GM21367 (cell line): ENCODE results near the gene KATNAL1.
"Not testable (repeated sequence)": the region's sequence is repeated elsewhere in the genome, so short reads cannot be mapped to it uniquely, and the experiment has no call there.

ENCODE experiments used
- ATAC-seq: cut with Tn5 transposase; IDR thresholded peaks from one replicate; pipeline ENCODE4 v1.9.1; 2021; ENCODE audit not compliant: unreplicated experiment

KATNAL1 gene

DNA sequence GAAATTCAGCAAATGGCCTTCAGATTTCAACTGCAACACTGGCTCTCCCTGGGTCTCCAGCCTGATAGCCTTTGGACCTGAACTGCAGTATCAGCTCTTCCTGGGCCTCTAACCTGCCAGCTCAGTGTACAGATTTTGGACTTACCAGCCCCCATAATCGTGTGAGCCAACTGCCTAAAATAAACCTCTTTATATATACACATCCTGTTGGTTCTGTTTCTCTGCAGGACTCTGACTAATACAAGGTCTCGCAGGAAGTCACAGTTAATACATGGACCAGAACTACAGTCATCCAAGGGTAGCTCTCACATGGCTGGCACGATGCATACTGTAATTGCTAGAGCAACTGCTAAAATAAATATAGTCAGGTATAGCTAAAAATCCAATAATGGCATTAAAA lies 85.1 kb downstream of the KATNAL1 start:
- ATAC-seq = no peak

DNA sequence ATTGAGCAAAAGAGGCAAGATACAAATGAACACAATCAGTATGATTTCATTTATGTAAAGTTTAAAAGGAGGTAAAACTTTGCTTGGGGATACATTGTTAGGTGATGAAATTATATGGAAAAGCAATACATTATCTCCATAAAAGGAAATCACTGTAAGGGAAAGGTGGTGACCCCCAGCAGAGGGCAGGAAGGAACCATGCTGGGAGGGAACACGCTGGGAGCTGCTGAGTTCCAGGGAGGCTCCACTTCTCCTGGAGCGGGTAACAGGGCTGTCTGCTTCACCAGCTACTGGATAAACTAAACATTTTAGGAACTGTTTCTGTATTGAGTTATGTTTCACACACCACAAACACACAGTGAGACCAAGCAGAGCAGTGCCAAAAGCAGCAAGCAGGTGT lies 91.2 kb downstream of the KATNAL1 start:
- ATAC-seq = no peak

DNA sequence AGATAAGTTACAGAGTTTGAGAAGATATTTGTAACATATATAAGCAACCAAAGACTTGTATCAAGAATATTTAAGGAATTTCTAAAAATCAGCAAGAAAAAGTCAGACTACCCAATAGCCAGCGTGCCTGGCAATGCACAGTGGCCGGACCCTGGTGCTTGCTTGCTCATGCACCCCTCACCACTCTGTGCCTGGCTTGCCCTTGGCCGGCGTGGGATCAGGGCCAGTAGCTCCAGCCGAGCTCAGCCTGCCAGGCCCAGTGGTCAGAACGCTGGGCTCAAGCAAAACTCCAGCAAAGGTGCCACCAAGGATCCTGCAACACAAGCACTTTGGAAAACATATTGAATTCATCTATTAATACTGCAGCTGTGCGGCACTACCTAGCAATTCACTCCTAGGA lies 95.1 kb downstream of the KATNAL1 start:
- ATAC-seq = no peak

DNA sequence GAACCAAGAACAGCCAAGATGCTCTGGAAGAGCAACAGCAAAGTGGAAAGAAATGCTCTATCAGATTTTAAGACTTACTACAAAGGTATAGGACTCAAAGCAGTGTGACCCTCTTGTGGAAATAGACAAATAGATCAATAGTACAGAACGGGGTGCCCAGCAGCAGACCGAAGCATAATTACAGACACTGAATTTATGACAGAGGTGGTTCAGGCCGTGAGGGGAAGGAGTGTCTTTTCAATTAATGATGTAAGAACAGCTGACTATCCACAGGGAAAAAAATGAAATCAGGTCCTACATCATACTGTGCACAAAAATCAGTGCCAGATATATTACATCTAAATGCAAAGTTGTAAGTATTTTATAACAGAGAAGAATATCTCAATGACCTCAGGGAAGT lies 95.6 kb downstream of the KATNAL1 start:
- no peak for ATAC-seq

DNA sequence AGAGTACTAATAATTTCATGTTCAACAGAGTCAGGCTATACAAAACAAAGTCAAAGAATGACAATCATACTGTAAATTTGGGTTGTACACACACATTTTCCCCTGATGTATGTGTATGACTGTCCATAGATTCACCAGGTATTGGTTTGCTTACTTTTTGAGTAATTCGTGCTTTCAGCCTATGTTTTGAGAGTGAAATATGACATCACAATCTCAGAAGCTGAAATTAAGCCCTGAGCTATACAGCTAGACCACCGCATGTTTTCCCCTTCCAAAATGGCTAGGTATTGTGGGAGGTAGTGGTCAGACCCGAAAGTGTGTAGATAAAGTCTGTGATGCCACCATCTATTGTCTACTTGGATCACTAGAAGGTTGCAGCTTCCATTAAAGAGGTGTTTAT lies 102.8 kb downstream of the KATNAL1 start:
- ATAC-seq = no peak

DNA sequence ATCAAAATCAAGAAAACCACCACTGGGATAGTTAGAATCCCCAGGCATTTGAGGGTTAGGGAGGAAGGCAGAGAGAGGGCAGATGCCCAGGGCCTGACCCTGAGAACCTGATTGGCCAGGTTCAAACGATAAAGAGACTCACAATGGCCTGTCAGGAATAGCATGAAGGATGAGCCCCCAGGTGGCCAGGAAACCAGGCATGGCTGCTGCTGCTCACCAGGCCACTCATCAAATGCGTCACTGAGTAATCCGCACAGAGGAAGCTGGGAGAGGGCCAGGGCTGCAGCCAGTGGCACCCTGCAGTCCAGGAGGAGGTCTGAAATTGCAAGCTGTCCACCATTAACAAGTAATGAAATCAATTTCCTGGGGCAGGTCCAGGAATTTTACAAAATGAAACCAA lies 111.3 kb downstream of the KATNAL1 start:
- no peak for ATAC-seq

DNA sequence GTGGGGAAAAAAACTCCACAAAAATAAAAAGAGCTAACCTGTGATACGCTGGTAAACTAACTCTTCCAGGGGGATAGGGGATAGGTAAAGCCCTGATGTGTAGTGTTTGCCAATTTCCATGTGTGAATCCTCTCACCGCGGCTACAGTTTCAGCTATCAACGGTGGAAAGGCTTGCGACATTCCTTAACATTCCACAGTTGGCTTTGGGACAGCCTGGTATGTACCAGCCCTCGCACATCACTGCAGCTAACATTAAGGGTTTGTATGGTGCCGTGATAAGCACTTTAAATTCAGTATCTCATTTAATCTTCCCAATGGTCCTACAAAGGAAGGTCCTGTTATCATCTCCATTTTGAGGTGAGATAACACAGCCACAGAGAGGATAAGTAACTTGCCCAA lies 112.4 kb downstream of the KATNAL1 start:
- no peak for ATAC-seq

DNA sequence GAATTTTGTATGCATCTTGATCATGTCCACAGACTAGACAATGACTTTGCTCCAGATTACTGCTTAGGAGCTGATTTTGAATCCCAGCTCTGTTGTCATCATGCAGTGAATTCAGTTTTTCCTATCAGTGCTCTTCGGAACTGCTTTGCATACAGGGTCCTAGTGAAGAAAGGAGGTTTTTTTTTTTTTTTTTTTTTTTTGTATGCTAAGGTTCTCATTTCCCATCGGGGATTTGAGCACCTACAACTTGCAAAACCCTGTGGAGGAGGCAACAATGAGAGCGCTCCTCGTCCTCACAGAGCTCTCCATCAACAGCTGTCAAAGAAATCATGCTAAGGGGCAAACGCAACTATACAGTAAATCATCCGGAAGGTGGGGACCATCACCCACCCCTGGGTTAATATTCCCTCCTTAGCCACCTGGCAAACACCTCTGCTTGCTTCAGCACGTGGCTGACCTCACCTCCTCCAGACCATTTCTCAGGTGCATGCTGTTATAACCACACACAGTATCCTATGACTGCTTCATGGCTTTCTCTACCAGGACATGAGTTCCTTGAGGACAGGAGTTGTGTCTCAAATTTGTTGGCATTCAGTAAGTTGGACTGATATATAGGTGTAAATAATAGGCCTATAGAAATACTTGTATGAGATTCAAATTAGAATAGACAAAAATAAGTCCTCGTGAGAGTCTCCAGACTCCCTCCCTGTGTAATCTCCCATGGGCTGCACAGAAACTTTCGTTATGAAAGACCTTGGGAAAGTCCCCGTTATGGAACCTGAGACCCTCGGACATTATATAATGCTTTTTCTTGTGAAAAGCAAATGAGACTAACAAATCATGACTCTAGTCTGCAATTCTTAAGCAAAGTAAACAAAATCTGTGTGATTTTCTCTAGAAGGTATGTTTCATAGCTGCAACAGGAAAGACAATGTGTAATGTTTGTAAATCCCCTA lies 113.8 kb downstream of the KATNAL1 start:
- ATAC-seq = no peak

DNA sequence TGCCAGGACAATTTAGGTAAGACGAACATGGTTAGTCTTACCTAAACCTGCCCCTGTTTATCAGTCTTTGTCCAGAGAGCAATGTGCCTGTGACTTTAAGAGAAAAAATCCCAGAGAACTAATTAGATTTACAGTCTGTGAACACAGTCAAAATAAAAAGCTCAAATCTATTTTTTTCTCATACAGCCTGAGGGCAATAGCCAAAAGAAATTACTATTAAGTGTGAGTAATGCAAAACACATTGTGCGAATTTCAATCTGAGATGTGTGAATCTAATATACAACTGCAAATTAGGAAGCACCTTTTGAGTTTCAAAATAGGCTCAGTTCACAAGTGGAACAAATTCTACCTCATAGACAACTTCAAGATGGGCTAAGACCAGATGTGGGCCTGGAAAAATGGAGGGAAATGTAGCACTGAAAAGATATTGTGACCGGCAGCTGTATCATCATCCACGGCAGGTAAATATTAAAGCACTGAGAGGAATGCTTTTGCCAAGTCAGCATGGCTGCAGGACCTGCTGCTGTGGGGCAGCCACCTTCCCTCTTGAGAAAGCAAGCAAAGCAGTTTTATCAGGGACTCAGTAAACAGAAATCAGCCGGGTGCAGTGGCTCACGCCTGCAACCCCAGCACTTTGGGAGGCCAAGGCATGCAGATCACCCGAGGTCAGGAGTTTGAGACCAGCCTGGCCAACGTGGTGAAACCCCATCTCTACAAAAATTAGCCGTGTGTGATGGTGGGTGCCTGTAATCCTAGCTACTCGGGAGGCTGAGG lies 114.8 kb downstream of the KATNAL1 start:
- ATAC-seq = no peak

DNA sequence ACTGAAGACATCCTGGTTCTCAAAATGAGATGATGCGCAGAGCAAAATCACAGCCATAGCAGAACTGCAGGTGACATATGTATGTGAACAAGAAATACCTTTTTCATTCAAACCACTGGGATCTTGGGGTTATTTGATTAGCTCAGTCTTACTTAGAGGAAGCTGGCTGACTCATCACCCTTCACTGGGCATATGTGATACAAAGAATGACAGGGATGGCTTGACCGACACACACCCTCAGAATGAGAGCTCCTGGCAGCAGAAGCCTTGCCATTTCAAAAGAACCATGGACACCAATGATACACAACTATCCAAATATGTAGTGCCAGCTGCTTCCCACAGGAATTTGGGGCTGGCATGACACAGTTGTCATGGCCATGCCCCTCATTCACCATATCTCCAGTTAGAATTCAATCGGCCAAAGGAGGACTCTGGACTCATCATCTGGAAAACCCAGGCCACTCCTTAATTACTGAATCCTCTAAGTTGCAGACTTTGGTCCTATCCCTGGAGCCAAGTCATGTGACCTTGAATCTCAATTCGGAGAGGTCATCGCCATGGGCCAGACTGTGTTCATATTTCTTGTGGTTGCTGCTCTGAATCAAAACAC lies 115.8 kb downstream of the KATNAL1 start:
- ATAC-seq = no peak

DNA sequence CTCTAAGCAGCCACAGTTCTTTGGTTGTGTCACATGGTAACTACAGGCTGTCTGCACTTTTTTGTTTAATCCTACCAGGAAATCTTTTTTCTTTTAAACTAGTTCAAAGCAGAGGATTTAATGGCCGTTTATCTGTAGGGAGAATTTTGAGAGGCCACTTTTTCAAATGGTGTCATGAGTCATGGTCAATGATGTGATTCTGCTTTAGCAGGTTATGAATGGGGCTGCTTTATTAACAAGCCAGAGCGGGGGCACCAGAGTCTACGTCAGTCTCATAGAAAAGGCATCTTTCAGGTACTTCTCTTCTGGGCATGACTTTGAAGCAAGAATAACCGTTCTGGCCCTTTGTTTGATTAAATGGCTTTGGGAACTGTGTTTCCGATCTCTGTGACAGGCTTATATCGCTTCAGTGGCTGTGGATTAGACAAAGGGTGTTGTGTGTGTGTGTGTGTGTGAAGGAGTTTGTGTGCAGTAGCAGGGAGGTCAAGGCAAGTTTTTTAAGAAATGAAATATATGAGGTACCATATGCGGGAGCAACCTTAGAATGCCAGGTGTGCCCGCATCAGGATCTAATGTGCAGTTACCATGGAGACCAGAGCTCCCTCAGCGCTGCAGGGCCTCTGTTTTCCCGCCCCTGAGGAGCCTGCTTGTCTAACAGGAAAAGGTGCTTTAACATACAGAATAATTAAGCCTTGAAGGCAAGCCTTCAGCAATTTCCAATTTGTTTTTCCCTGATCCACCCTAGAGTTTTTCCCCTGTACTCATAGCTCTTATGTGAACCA lies 120.5 kb downstream of the KATNAL1 start:
- no peak for ATAC-seq

DNA sequence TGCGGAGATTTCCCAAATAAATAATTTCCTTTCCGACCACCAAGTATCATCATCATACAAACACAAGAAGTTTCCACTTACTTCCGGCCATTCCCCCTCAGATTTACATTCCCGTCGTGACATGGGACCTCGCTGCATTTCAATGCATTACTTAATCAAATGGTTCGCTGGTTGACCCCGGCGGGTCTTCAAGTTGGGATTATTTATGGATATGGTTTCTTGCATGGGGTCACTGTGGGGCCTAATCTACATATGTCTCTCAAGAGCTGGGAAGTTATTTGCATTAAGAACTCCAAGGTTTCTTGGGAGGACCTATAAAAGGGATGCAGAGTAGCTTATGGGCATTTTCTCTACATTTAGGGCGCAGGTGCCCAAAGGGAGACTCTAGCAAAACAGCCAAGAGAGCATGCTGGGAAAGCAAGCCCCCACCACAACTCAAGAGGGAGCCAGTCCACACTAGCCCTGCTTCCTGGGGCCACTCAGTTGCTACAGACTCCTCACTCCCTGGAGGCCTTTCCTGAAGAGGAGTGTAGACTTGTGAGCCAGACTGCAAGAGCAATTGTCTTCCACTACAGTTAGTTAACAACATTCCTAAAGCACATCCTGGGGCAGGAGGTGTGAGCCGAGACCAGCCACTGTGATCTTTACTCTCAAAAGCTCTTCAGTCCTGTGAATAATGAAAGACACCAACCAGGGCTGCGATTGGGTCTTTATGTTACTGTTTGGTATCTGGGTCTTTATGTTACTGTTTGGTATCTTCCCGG lies 125.3 kb downstream of the KATNAL1 start:
- ATAC-seq = no peak

DNA sequence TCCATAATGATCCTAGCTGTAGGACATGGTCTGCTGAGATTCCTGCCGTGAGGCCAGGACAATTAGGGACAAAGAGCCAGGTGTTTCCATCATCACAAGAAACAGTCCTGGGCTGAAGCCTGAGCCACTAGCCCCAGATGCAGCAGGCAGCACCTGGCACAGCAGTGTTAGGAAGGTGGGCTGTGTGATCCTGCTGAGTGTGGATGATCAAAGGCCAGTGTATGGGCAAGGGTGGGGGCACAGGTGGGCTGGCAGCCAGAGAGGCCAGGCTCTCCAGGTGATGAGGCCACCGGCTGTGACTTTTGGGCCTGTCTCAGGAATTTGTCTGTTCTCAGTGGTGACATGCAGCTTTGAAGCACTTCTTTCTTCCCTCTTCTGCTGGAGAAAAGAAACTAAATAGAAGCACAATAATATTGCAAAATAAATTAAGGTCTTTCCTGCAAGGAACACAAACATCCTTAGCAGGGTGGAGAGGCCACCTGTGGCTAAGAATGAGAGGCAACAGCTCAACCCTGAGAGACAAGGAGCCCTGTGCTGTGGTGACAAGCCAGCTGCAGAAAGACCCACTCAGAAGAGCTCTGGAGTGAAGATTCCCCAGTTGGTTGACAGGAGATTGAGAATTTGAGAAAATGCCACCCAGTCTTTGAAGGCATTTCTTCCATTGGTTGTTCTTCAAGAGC lies 127.6 kb downstream of the KATNAL1 start:
- no peak for ATAC-seq

DNA sequence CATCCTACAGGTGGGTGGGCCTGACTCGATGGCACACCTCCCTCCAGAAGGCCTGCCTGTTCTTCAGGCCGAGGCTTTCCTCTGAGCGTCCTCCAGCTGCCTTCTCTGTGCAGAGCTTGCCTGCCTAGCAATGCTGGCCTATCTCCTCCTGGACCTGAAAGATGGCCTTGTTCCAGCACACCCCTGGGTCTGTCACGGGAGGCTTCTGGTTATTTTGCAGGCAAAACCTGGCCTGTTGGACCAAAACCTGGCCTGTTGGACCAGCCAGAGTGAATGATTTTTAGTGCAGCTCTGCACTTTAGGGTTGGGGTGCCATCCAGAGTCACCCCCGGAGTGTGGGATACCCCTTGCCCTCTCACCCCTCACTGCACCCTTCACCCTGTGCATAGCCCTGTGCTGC lies 128.4 kb downstream of the KATNAL1 start:
- ATAC-seq = no peak

DNA sequence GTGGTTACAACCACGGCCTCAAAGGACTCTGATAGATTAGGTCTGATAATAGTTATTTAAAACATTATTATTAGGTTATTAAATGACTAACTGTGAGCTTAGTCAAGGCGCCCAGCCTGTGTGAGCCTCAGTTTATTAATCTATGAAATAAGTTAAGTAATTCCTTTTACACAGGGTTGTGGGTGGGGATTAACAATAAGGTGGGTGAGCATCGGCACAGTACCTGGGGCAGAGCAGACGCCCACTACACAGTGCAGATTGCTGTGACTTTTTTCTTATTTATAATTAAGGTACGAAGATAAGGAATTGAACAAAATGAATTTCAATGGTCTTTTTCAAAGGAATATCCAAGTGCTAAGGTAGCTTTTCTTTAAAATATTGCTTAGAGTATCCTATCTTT lies 132.2 kb downstream of the KATNAL1 start:
- no peak for ATAC-seq

DNA sequence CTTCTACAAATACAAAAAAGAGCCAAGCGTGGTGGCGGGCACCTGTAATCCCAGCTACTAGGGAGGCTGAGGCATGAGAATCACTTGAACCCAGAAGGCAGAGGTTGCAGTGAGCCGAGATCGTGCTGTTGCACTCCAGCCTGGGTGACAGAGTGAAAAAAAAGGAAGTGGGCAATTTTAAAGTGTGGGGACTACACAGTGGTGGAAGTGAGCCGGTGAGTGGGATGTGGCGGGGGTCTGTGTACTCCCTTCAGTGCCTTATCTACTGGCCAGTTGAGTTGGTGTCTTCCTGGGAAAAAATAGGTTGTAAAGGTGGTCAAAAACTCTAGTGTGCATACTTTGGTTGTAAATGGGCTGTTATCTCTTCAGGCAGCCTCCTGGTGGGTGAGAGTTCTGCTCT lies 133.1 kb downstream of the KATNAL1 start:
- not testable (repeated sequence) for ATAC-seq

DNA sequence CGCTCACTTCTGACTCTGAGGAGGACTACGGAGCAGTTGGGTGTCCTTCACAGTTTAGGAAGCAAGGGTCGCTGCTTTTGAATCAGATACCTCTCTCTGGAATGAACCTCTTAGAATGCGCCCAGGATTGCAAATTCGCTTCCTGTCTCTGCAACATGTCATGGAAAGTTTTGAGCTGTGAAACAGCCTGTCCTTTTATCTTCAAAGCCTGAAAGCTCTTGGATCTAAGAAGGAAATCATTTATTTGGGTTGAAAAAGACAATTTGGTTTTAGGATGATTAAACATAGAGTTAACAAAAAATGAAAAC lies 134.1 kb downstream of the KATNAL1 start:
- no peak for ATAC-seq

DNA sequence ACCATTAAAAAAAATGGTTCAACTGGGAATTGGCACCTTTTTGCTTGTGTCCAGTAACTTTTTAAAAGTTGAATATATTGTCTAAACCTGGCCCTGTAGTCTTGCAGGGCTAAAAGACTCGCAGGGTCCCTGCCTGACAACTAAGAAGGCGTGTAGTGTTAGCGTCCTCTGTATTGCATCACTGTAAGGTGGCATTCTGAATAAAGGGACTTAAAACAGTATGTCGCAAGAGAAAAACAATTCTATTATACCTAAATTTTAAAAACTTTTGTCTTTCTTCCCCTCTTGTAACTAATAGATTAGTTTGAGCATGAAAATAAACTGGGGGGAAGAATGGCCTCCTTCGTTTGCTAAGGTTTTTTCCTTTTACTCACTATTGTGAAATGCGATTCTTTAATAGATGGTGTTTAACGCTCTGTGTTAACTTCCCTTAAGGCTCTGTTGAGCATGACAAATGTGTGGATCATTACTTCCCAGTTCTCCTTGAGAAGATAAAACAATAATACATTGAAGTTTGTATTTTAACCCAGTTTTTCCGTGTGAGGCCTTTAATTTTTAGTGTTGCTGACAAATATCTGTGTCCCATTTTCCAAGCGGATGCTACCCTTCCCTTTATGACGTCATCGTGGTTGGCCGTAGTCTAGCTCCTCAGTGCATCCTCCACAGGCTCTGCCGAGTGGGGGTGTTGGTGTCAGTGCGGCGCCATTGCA lies 134.6 kb downstream of the KATNAL1 start:
- no peak for ATAC-seq

DNA sequence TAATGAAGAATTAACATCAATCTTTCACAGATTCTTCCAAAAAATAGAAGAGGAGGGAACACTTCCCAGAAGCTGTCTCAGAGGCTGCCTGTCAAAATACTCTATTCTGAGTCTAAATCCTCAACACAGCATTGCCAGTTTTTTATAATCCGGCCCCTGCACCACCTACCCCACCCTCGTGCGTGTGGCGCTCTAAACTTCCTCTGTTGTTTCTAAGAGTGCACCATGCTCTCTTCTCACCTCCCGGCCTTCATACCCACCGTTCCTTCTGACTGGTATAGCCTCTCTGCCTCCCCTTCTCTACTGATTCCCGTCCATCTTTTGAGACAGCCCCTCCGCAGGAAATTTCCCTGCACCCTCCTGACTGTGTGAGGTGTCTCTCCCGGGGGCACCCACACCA lies 136.8 kb downstream of the KATNAL1 start:
- ATAC-seq = no peak
